Measurements from ENCODE around the gene GUCY2C. TPM values are rescaled to one million over a fixed set of nuclear protein-coding genes. Genes with fewer than 3 reads are reported as not detected.

The GUCY2C gene
- polyA plus RNA-seq, 3 donors: 0.04 to 0.14 (median 0.10) TPM

- Mint-ChIP-seq H3K27ac (peak overlapping the region in 2 of 7 donors; percentile 47 to 51), H3K9me3 (peaks cover 20 to 51% (median 39%) of the 10 kb centered on the region in 7 donors), H3K4me1 (peaks cover 58% of the 10 kb centered on the region), H3K36me3 (peaks cover 21 to 28% of the 10 kb centered on the region in 2 donors), H3K4me3 (no peak overlapping the region), H3K27me3 (ENCODE audit: low read depth in 3 of 3) (peaks cover 0 to 6% (median 0%) of the 10 kb centered on the region in 3 donors)
- intact Hi-C loops (cut with micrococcal nuclease): loop anchor here (5.0 to 10.0 kb wide), 2 partner anchors 44 to 353 kb away; partner anchors contain the start of genes PLBD1 (in 2 of the 2) and ARHGDIB (in 1 of the 2)
- H4K20me1 ChIP-seq (ENCODE audit: insufficient read depth, low read length): no peaks in the 10 kb centered on the region
- H3K4me1 ChIP-seq (ENCODE audit: control insufficient read depth in 1 of 2, insufficient read depth in 2 of 2, low read length in 2 of 2): peaks cover 41 to 69% of the 10 kb centered on the region in 2 donors
- WGBS (ENCODE audit: insufficient coverage): 94% methylated on average over 2 of the region's 3 CpGs
- H3K79me2 ChIP-seq (ENCODE audit: insufficient read depth, low read length): peaks cover 19% of the 10 kb centered on the region
- H3K4me3 ChIP-seq (replicated peaks in 1 of 3; ENCODE audit: low read depth in 2 of 3, low read length in 3 of 3): peak overlapping the region in 1 of 3 experiments; percentile 28
- H2AFZ ChIP-seq (ENCODE audit: insufficient read depth, low read depth, low read length, poor library complexity, severe bottlenecking): no peak overlapping the region
- peaks cover 0 to 11% of the 10 kb centered on the region in 2 donors for H3K36me3 ChIP-seq (replicated peaks in 1 of 2; ENCODE audit: control insufficient read depth in 1 of 2, insufficient read depth in 2 of 2, low read length in 2 of 2)
- TF ChIP-seq, protein P1, sequence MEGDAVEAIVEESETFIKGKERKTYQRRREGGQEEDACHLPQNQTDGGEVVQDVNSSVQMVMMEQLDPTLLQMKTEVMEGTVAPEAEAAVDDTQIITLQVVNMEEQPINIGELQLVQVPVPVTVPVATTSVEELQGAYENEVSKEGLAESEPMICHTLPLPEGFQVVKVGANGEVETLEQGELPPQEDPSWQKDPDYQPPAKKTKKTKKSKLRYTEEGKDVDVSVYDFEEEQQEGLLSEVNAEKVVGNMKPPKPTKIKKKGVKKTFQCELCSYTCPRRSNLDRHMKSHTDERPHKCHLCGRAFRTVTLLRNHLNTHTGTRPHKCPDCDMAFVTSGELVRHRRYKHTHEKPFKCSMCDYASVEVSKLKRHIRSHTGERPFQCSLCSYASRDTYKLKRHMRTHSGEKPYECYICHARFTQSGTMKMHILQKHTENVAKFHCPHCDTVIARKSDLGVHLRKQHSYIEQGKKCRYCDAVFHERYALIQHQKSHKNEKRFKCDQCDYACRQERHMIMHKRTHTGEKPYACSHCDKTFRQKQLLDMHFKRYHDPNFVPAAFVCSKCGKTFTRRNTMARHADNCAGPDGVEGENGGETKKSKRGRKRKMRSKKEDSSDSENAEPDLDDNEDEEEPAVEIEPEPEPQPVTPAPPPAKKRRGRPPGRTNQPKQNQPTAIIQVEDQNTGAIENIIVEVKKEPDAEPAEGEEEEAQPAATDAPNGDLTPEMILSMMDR (IDR thresholded peaks at IDR 0.05): no peak
- H3K9me3 ChIP-seq (replicated peaks in 1 of 2; ENCODE audit: control insufficient read depth in 1 of 2, insufficient read depth in 1 of 2, low read length in 2 of 2): peaks cover 11 to 46% of the 10 kb centered on the region in 2 donors
- H3K9ac ChIP-seq (ENCODE audit: insufficient read depth, low read length, poor library complexity, severe bottlenecking): no peak overlapping the region
- peak overlapping the region in 1 of 2 donors; percentile 68 for H3K27ac ChIP-seq (ENCODE audit: low read depth in 1 of 2, low read length in 2 of 2)
- no peak overlapping the region for H3K4me2 ChIP-seq (replicated peaks; ENCODE audit: extremely low read depth, low read length, poor library complexity, severe bottlenecking)
- DNase-seq: no peak
- H3K27me3 ChIP-seq (ENCODE audit: control insufficient read depth in 2 of 2, insufficient read depth in 2 of 2, low read length in 2 of 2): no peaks in the 10 kb centered on the region
These were observed 84.7 kb downstream of the GUCY2C start for GRCh38 chr12:14611640-14612203.

GRCh38 chr12:14607568-14607967 is 88.8 kb downstream of the GUCY2C start:
- intact Hi-C loops (cut with micrococcal nuclease): no loop called here
- Histone ChIP-seq H3K27me3 (ENCODE audit: control insufficient read depth in 2 of 2, insufficient read depth in 2 of 2, low read length in 2 of 2) (no peaks in the 10 kb centered on the region), H3K9me3 (replicated peaks in 1 of 2; ENCODE audit: control insufficient read depth in 1 of 2, insufficient read depth in 1 of 2, low read length in 2 of 2) (peaks cover 11 to 86% of the 10 kb centered on the region in 2 donors), H3K36me3 (replicated peaks in 1 of 2; ENCODE audit: control insufficient read depth in 1 of 2, insufficient read depth in 2 of 2, low read length in 2 of 2) (peaks cover 0 to 16% of the 10 kb centered on the region in 2 donors), H3K4me2 (replicated peaks; ENCODE audit: extremely low read depth, low read length, poor library complexity, severe bottlenecking) (no peak overlapping the region), H2AFZ (ENCODE audit: insufficient read depth, low read depth, low read length, poor library complexity, severe bottlenecking) (no peak overlapping the region), H3K27ac (ENCODE audit: low read depth in 1 of 2, low read length in 2 of 2) (peak overlapping the region in 1 of 2 donors; percentile 52), H3K4me1 (ENCODE audit: control insufficient read depth in 1 of 2, insufficient read depth in 2 of 2, low read length in 2 of 2) (peaks cover 10 to 35% of the 10 kb centered on the region in 2 donors), H3K9ac (ENCODE audit: insufficient read depth, low read length, poor library complexity, severe bottlenecking) (no peak overlapping the region), H3K79me2 (ENCODE audit: insufficient read depth, low read length) (peaks cover 19% of the 10 kb centered on the region), H3K4me3 (replicated peaks in 1 of 3; ENCODE audit: low read depth in 2 of 3, low read length in 3 of 3) (peak overlapping the region in 1 of 3 experiments; percentile 24), H4K20me1 (ENCODE audit: insufficient read depth, low read length) (no peaks in the 10 kb centered on the region)
- H3K36me3 Mint-ChIP-seq: peaks cover 29 to 39% of the 10 kb centered on the region in 2 donors
- TF ChIP-seq, protein P1 (IDR thresholded peaks at IDR 0.05): no peak
- H3K9me3 Mint-ChIP-seq: peaks cover 32 to 76% (median 64%) of the 10 kb centered on the region in 7 donors
- DNase-seq: peak in 1 of 3 donors; percentile 40
- H3K4me1 Mint-ChIP-seq: peaks cover 25% of the 10 kb centered on the region
- H3K4me3 Mint-ChIP-seq: no peak overlapping the region
- H3K27ac Mint-ChIP-seq: peak overlapping the region in 5 of 7 donors; percentile 16 to 68 (median 58)
- peaks cover 0 to 4% (median 0%) of the 10 kb centered on the region in 3 donors for H3K27me3 Mint-ChIP-seq (ENCODE audit: low read depth in 3 of 3)
